GM03348 (cell line): ENCODE data around the gene FBLN1.
"Not testable (repeated sequence)": the region's sequence is repeated elsewhere in the genome, so short reads cannot be mapped to it uniquely, and the experiment has no call there.

Experiments used
- DNase-seq: peaks from one replicate; pipeline ENCODE4 v3.0.0; 2012; ENCODE audit warnings: low spot score

FBLN1 gene

GRCh38 chr22:45477366-45478107, 25.1 kb upstream of the FBLN1 start:
- no peak for DNase-seq

- peak; percentile 68 for DNase-seq
These were observed 24.4 kb upstream of the FBLN1 start for GRCh38 chr22:45478108-45478771.

- DNase-seq = no peak
These were observed 22.0 kb upstream of the FBLN1 start for GRCh38 chr22:45480717-45481116.

GRCh38 chr22:45481661-45482060, 21.0 kb upstream of the FBLN1 start:
- DNase-seq = no peak

- no peak for DNase-seq
These were observed 20.5 kb upstream of the FBLN1 start for GRCh38 chr22:45482169-45482568.

GRCh38 chr22:45483319-45483718, 19.4 kb upstream of the FBLN1 start:
- DNase-seq = no peak

- no peak for DNase-seq
These were observed 18.7 kb upstream of the FBLN1 start for GRCh38 chr22:45483918-45484499.

GRCh38 chr22:45484742-45485141, 17.9 kb upstream of the FBLN1 start:
- DNase-seq = no peak

- DNase-seq = no peak
These were observed 17.4 kb upstream of the FBLN1 start for GRCh38 chr22:45485261-45485660.

- DNase-seq = no peak
These were observed 13.8 kb upstream of the FBLN1 start for GRCh38 chr22:45488764-45489370.

GRCh38 chr22:45490836-45491235, 11.8 kb upstream of the FBLN1 start:
- DNase-seq = no peak

- no peak for DNase-seq
These were observed 10.8 kb upstream of the FBLN1 start for GRCh38 chr22:45491841-45492240.

GRCh38 chr22:45493286-45493771, 9.4 kb upstream of the FBLN1 start:
- peak; percentile 66 for DNase-seq

GRCh38 chr22:45494306-45494705, 8.4 kb upstream of the FBLN1 start:
- not testable (repeated sequence) for DNase-seq

GRCh38 chr22:45495616-45496015, 7.1 kb upstream of the FBLN1 start:
- not testable (repeated sequence) for DNase-seq

GRCh38 chr22:45496451-45496941, 6.2 kb upstream of the FBLN1 start:
- DNase-seq = no peak

- DNase-seq = no peak
These were observed 5.1 kb upstream of the FBLN1 start for GRCh38 chr22:45497351-45498145.

GRCh38 chr22:45499746-45500145, 2.9 kb upstream of the FBLN1 start:
- DNase-seq = no peak

- peak; percentile 47 for DNase-seq
These were observed 550 bp downstream of the FBLN1 start for GRCh38 chr22:45503050-45503815.

GRCh38 chr22:45503816-45504372, 1.2 kb downstream of the FBLN1 start:
- no peak for DNase-seq
